Neutrophil (primary cell): Measurements from ENCODE around the gene WFDC2.

Experiments used
- H3K27ac ChIP-seq: fragments of 200-600 bp; sonication (generic); 2 replicates; pipeline ENCODE4 v1.5.1; 2016; ENCODE audit warnings: mild to moderate bottlenecking, moderate library complexity
- H3K27me3 ChIP-seq: fragments of 200-600 bp; sonication (generic); 2 replicates; pipeline ENCODE4 v1.6.0; 2016; ENCODE audit warnings: mild to moderate bottlenecking
- H3K36me3 ChIP-seq: fragments of 200-600 bp; sonication (generic); 2 replicates; pipeline ENCODE4 v1.5.1; 2017
- H3K4me1 ChIP-seq, 2 experiments: fragments of 200-600 bp in 1 of 2; sonication (generic) in 1 of 2; 1 replicate in 1 of 2; 2 replicates in 1 of 2; pipeline versions ENCODE4 v1.5.1 to v1.6.1; 2013 to 2016; ENCODE audit warnings: low read depth in 1 of 2, low read length in 1 of 2, mild to moderate bottlenecking in 1 of 2, moderate library complexity in 1 of 2; ENCODE audit not compliant: control insufficient read depth in 1 of 2, insufficient read depth in 1 of 2
- H3K4me3 ChIP-seq, 2 experiments: fragments of 200-600 bp in 1 of 2; sonication (generic) in 1 of 2; 1 replicate in 1 of 2; 2 replicates in 1 of 2; pipeline ENCODE4 v1.5.1; 2013 to 2016; ENCODE audit warnings: low read depth in 1 of 2, low read length in 1 of 2, mild to moderate bottlenecking in 1 of 2, moderate library complexity in 1 of 2
- H3K9me3 ChIP-seq: fragments of 200-600 bp; sonication (generic); 2 replicates; pipeline ENCODE4 v1.5.1; 2016
- CTCF ChIP-seq: fragments of 200-600 bp; sonication (generic); IDR thresholded peaks from 2 replicates; pipeline ENCODE4 v1.5.1; 2016; ENCODE audit warnings: antibody characterized with exemption

WFDC2 gene

GRCh38 chr20:45469336-45470261 lies at the start of gene WFDC2:
Gene WFDC2 (plus strand): TSS chr20:45469753. CDS start chr20:45469782, 29 bp downstream.
- H3K27ac ChIP-seq, result no peak within 1 kb of the TSS
- no peaks in the 10 kb centered on the region for H3K36me3 ChIP-seq
- no peaks in the 10 kb centered on the region for H3K9me3 ChIP-seq
- H3K4me3 ChIP-seq, result no peak within 1 kb of the TSS
- H3K27me3 ChIP-seq, result peaks cover 94% of the 10 kb centered on the region
- TF ChIP-seq CTCF, result no peak
- H3K4me1 ChIP-seq, result peaks cover 0 to 12% of the 10 kb centered on the region in 2 experiments

GRCh38 chr20:45420125-45420524 lies 49.4 kb upstream of the WFDC2 start:
- Histone ChIP-seq H3K9me3 (no peaks in the 10 kb centered on the region), H3K36me3 (peaks cover 69% of the 10 kb centered on the region), H3K27ac (no peak overlapping the region), H3K27me3 (no peaks in the 10 kb centered on the region), H3K4me3 (no peak overlapping the region), H3K4me1 (peaks cover 14 to 16% of the 10 kb centered on the region in 2 experiments)
- TF ChIP-seq CTCF, result no peak

GRCh38 chr20:45423700-45424099 lies 45.9 kb upstream of the WFDC2 start:
- H3K4me1 ChIP-seq, result no peaks in the 10 kb centered on the region
- no peak for TF ChIP-seq CTCF
- no peak overlapping the region for H3K4me3 ChIP-seq
- no peaks in the 10 kb centered on the region for H3K27me3 ChIP-seq
- H3K36me3 ChIP-seq, result peaks cover 89% of the 10 kb centered on the region
- no peaks in the 10 kb centered on the region for H3K9me3 ChIP-seq
- H3K27ac ChIP-seq, result no peak overlapping the region

GRCh38 chr20:45425561-45425960 lies 44.0 kb upstream of the WFDC2 start:
- H3K4me1 ChIP-seq, result no peaks in the 10 kb centered on the region
- peaks cover 79% of the 10 kb centered on the region for H3K36me3 ChIP-seq
- no peak for TF ChIP-seq CTCF
- no peak overlapping the region for H3K27ac ChIP-seq
- H3K9me3 ChIP-seq, result no peaks in the 10 kb centered on the region
- no peak overlapping the region for H3K4me3 ChIP-seq
- H3K27me3 ChIP-seq, result no peaks in the 10 kb centered on the region

- Histone ChIP-seq H3K27ac (no peak overlapping the region), H3K27me3 (no peaks in the 10 kb centered on the region), H3K4me3 (no peak overlapping the region), H3K4me1 (no peaks in the 10 kb centered on the region), H3K9me3 (no peaks in the 10 kb centered on the region), H3K36me3 (peaks cover 70% of the 10 kb centered on the region)
- TF ChIP-seq CTCF, result no peak
Measured at GRCh38 chr20:45426320-45427016, 43.1 kb upstream of the WFDC2 start.
